ENCODE data around the gene TMEM53.

TMEM53 gene

DNA sequence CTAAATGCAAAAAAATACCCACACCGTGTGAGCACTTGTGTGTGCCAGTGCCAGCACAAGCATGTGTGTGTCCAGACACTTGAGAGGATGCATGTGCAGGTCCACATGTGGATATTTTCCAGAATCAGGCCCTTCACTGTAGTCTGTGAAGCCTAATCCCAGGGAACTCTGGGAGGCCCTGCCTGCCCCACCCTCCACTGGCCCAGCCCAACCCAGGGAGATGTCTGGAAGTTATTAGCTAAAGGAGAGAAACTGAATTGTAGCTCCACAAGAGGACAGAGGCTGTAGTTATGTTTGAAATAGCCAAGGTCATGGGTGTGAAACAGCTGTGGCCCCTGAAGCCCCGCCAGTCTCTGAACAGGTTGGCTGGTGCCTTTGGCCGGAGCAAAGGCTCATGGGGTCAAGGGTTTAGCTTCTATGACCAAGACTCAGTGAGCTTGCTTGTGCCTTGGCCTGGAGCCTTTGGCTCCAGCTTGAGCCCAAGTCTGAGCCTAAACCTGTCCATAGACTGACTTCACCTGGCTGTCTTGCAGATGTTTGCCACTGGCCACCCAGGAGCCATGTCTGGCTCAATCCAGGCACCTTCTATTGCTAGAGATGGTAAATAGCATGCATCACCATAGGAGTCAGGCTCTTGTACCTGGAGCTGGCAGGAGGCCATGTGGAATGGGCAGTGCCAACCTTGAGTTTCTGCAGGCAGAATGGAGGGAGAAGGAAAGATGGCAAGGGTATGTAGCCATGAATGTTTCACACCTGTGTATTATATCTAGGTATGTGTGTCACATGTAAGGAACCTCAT, 69.9 kb downstream of the TMEM53 start:
- Histone ChIP-seq H3K27ac (no peak overlapping the region), H3K36me3 (replicated peaks) (no peaks in the 10 kb centered on the region), H3K27me3 (replicated peaks) (peaks cover 28% of the 10 kb centered on the region), H3K4me3 (ENCODE audit: low read depth, low read length) (no peak overlapping the region)
- no peak for DNase-seq
- in situ Hi-C loops (cut with HindIII; ENCODE audit: low pct_ligation_motif_present, low sequenced_read_pairs) = no loop called here
- no peak for TF ChIP-seq CTCF (IDR thresholded peaks at IDR 0.05; ENCODE audit: low read depth, low read length, missing control alignments)

DNA sequence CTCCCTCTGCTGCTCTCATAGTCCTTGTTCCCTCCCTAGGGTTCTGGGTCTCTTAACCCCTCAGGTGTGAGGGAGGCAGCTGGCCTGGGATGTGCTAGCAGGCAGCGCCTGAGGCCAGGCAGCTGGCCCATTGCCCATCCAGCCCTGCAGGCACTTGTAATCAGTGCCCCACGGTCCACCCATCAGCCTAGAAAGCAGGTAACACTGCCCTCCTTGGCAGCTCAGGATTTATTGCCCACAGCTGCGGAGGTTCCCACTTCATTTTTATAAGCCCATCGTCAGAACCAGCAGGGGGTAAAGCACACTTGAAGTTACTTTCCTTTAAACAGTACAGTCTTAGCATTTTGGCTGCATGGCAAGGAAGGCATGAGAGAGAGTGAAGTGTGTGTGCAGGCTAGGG, 70.6 kb downstream of the TMEM53 start:
- DNase-seq = no peak
- TF ChIP-seq CTCF (IDR thresholded peaks at IDR 0.05; ENCODE audit: low read depth, low read length, missing control alignments) = no peak
- Histone ChIP-seq H3K27me3 (replicated peaks) (peaks cover 29% of the 10 kb centered on the region), H3K4me3 (ENCODE audit: low read depth, low read length) (no peak overlapping the region), H3K36me3 (replicated peaks) (no peaks in the 10 kb centered on the region), H3K27ac (no peak overlapping the region)
- in situ Hi-C loops (cut with HindIII; ENCODE audit: low pct_ligation_motif_present, low sequenced_read_pairs) = no loop called here

Data from brain microvascular endothelial cell (primary cell).